HCT116 (cell line): ENCODE data around the gene METTL25. TPM values are rescaled to one million over a fixed set of nuclear protein-coding genes. Genes with fewer than 3 reads are reported as not detected.

Source experiments
- ATAC-seq: fragments of 200-7000 bp; cut with Tn5 transposase; 2 replicates; pipeline ENCODE4 v1.9.1; 2020; ENCODE audit warnings: mild to moderate bottlenecking, moderate library complexity
- BruUV-seq: library from RNA; stranded (reverse); fragments of 400-500 nt; replicated peaks from 2 replicates; lab custom pipeline; 2021; lab: Mats Ljungman, UMichigan
- CTCF ChIA-PET: fragments of 300-600 bp; sonication (Branson Sonifier 250); formaldehyde crosslinking; loops from one replicate; lab custom pipeline; 2021; ENCODE audit warnings: antibody characterized with exemption; lab: Charles Lee
- POLR2A ChIA-PET: fragments of 300-600, 350-600 bp; sonication (Branson Sonifier 250); formaldehyde crosslinking; loops from one replicate; lab custom pipeline; 2021; ENCODE audit warnings: antibody characterized with exemption; lab: Charles Lee
- RAD21 ChIA-PET, 2 experiments: fragments of 300-600 bp; sonication (Branson Sonifier 250); formaldehyde crosslinking; loops; one replicate each; lab custom pipeline; 2023; ENCODE audit warnings: low total read pairs in 2 of 2; ENCODE audit not compliant: uncharacterized antibody in 2 of 2, unreplicated experiment in 2 of 2, low non-redundant PET in 1 of 2; lab: Charles Lee
- DNase-seq: peaks from one replicate; pipeline ENCODE4 v3.0.0-alpha.2; 2010; ENCODE audit warnings: low read depth, low spot score
- H2AFZ ChIP-seq: fragments of 200-600 bp; shearing (Covaris generic), sonication (generic); 2 replicates; pipeline ENCODE4 v1.6.1; 2017; ENCODE audit warnings: low read depth, mixed run types, mixed read lengths, antibody characterized with exemption, low read length; ENCODE audit not compliant: poor library complexity, severe bottlenecking
- H3K27ac ChIP-seq: 2 replicates; pipeline ENCODE4 v1.5.1; 2012; ENCODE audit warnings: low read depth, low read length
- H3K27me3 ChIP-seq: fragments of 200-600 bp; sonication (generic); 2 replicates; pipeline ENCODE4 v1.6.1; 2016; ENCODE audit warnings: mixed run types, low read length, mixed read lengths; ENCODE audit not compliant: insufficient read depth
- H3K36me3 ChIP-seq, 2 experiments: fragments of 200-500 bp in 1 of 2; fragments of 200-600 bp in 1 of 2; sonication (Bioruptor generic) in 1 of 2; sonication (generic) in 1 of 2; 2 replicates each; pipeline versions ENCODE4 v1.5.1 to v1.6.1; 2014 to 2016; ENCODE audit warnings: low read length in 2 of 2, inconsistent platforms in 1 of 2, mixed read lengths in 1 of 2, mixed run types in 1 of 2; ENCODE audit not compliant: insufficient read depth in 2 of 2, control insufficient read depth in 1 of 2
- H3K4me1 ChIP-seq, 2 experiments: fragments of 200-600 bp in 1 of 2; sonication (generic) in 1 of 2; 2 replicates each; pipeline versions ENCODE4 v1.5.1 to v1.6.1; 2012 to 2017; ENCODE audit warnings: low read length in 2 of 2, inconsistent platforms in 1 of 2, mild to moderate bottlenecking in 1 of 2, mixed read lengths in 1 of 2, mixed run types in 1 of 2, moderate library complexity in 1 of 2; ENCODE audit not compliant: insufficient read depth in 2 of 2, control insufficient read depth in 1 of 2
- H3K4me2 ChIP-seq: fragments of 200-600 bp; sonication (generic); 2 replicates; pipeline ENCODE4 v1.6.1; 2017; ENCODE audit warnings: mixed run types, low read length, mixed read lengths
- H3K4me3 ChIP-seq, 2 experiments: fragments of 200-600 bp in 1 of 2; sonication (generic) in 1 of 2; replicated peaks in 1 of 2; 2 replicates each; pipeline ENCODE4 v1.5.1; 2011 to 2016; ENCODE audit warnings: low read length in 2 of 2, control low read depth in 1 of 2, low read depth in 1 of 2, mild to moderate bottlenecking in 1 of 2, mixed read lengths in 1 of 2, mixed run types in 1 of 2
- H3K79me2 ChIP-seq: fragments of 200-600 bp; sonication (generic); 2 replicates; pipeline ENCODE4 v1.6.1; 2017; ENCODE audit warnings: mild to moderate bottlenecking, mixed run types, low read length, moderate library complexity, mixed read lengths; ENCODE audit not compliant: insufficient read depth
- H3K9ac ChIP-seq: fragments of 200-600 bp; sonication (generic); 2 replicates; pipeline ENCODE4 v1.6.1; 2016; ENCODE audit warnings: low read length, mixed read lengths
- H3K9me2 ChIP-seq: fragments of 200-600 bp; sonication (generic), shearing (Covaris generic); 2 replicates; pipeline ENCODE4 v1.6.1; 2017; ENCODE audit warnings: mixed run types, mild to moderate bottlenecking, moderate library complexity; ENCODE audit not compliant: insufficient read depth
- H3K9me3 ChIP-seq, 2 experiments: fragments of 200-500 bp in 1 of 2; fragments of 200-600 bp in 1 of 2; sonication (Bioruptor generic) in 1 of 2; sonication (generic) in 1 of 2; 2 replicates each; pipeline ENCODE4 v1.6.1; 2014 to 2017; ENCODE audit warnings: low read length in 2 of 2, mixed read lengths in 2 of 2, inconsistent platforms in 1 of 2, low read depth in 1 of 2, mild to moderate bottlenecking in 1 of 2, mixed run types in 1 of 2, moderate library complexity in 1 of 2; ENCODE audit not compliant: control insufficient read depth in 1 of 2, insufficient read depth in 1 of 2
- H4K20me1 ChIP-seq: fragments of 200-600 bp; sonication (generic), shearing (Covaris generic); 2 replicates; pipeline ENCODE4 v1.6.1; 2017; ENCODE audit warnings: mixed run types, mild to moderate bottlenecking, moderate library complexity; ENCODE audit not compliant: insufficient read depth
- EGR1 ChIP-seq: IDR thresholded peaks from 2 replicates; pipeline ENCODE4 v1.6.1; 2012; ENCODE audit warnings: low read depth
- EZH2 ChIP-seq: fragments of 200-600 bp; sonication (generic); IDR thresholded peaks from 2 replicates; pipeline ENCODE4 v1.6.1; 2017; ENCODE audit warnings: antibody characterized with exemption, mixed run types
- EZH2phosphoT487 ChIP-seq: fragments of 200-600 bp; IDR thresholded peaks from 2 replicates; pipeline ENCODE4 v1.6.1; 2018; ENCODE audit warnings: antibody characterized with exemption, borderline replicate concordance
- FOSL1 ChIP-seq: IDR thresholded peaks from 2 replicates; pipeline ENCODE4 v1.6.1; 2012; ENCODE audit warnings: low read depth
- POLR2A ChIP-seq: IDR thresholded peaks from 2 replicates; pipeline ENCODE4 v1.7.0; 2011; ENCODE audit warnings: borderline replicate concordance; ENCODE audit not compliant: insufficient read depth, insufficient read length; ENCODE audit errors: extremely low read depth
- POLR2AphosphoS5 ChIP-seq: IDR thresholded peaks from 2 replicates; pipeline ENCODE4 v1.6.1; 2011; ENCODE audit warnings: mild to moderate bottlenecking, low read depth, low read length, moderate library complexity
- RAD21 ChIP-seq: IDR thresholded peaks from 2 replicates; pipeline ENCODE4 v1.6.1; 2012; ENCODE audit warnings: low read depth, mild to moderate bottlenecking
- SIN3A ChIP-seq: IDR thresholded peaks from 2 replicates; pipeline ENCODE4 v1.6.1; 2012; ENCODE audit warnings: low read depth
- YY1 ChIP-seq: IDR thresholded peaks from 2 replicates; pipeline ENCODE4 v1.6.1; 2011; ENCODE audit warnings: low read length, low read depth, moderate library complexity, mild to moderate bottlenecking; ENCODE audit not compliant: insufficient replicate concordance; ENCODE audit errors: extremely low read depth
- ZNF274 ChIP-seq: fragments of 200-500 bp; sonication (Bioruptor generic); IDR thresholded peaks from 2 replicates; pipeline ENCODE4 v1.6.1; 2014; ENCODE audit warnings: mild to moderate bottlenecking, low read depth, low read length, inconsistent platforms
- intact Hi-C: fragments of 100-400 bp; cut with micrococcal nuclease; formaldehyde crosslinking; loops from 2 replicates; pipeline ENCODE4 v1.10.0; 2022
- total RNA-seq: library from RNA; stranded (reverse); gene quantifications from one replicate; pipeline ENCODE4 v1.2.1, GENCODE V29; 2021; ENCODE audit not compliant: unreplicated experiment
- TF ChIP-seq, protein P1 (sequence below): IDR thresholded peaks from 2 replicates; pipeline ENCODE4 v1.6.1; 2012
- TF ChIP-seq, protein P2 (sequence below): IDR thresholded peaks from 2 replicates; pipeline ENCODE4 v1.6.1; 2011; ENCODE audit warnings: mild to moderate bottlenecking, low read length, moderate library complexity; ENCODE audit not compliant: insufficient replicate concordance; ENCODE audit errors: extremely low read depth

Gene METTL25
- total RNA-seq, 1 experiment from 2014 or later: 4.4 TPM

DNA sequence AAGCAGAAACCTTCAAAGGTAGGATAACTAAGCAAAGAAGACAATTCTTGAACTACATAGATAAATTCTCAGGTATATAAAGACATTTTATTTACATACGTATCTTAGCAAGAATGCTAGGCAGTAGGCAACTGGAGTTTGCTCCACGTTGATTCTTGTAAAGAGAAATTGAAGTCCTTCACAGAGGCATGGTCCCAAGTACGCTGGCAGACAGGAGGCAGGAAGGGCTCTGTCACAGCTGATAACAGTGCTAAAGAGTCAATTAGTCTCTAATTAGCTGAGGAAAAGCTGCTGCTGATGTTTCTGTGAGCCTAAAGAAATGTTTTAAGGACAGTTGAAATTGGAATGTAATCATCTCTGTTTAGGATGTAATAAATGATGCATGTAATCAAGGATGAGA, 146.8 kb downstream of the METTL25 start (continued):
- TF ChIP-seq, protein P1, sequence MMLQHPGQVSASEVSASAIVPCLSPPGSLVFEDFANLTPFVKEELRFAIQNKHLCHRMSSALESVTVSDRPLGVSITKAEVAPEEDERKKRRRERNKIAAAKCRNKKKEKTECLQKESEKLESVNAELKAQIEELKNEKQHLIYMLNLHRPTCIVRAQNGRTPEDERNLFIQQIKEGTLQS: no peak
- TF ChIP-seq, protein P2, sequence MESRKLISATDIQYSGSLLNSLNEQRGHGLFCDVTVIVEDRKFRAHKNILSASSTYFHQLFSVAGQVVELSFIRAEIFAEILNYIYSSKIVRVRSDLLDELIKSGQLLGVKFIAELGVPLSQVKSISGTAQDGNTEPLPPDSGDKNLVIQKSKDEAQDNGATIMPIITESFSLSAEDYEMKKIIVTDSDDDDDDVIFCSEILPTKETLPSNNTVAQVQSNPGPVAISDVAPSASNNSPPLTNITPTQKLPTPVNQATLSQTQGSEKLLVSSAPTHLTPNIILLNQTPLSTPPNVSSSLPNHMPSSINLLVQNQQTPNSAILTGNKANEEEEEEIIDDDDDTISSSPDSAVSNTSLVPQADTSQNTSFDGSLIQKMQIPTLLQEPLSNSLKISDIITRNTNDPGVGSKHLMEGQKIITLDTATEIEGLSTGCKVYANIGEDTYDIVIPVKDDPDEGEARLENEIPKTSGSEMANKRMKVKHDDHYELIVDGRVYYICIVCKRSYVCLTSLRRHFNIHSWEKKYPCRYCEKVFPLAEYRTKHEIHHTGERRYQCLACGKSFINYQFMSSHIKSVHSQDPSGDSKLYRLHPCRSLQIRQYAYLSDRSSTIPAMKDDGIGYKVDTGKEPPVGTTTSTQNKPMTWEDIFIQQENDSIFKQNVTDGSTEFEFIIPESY: no peak
- TF ChIP-seq EZH2phosphoT487: no peak

DNA sequence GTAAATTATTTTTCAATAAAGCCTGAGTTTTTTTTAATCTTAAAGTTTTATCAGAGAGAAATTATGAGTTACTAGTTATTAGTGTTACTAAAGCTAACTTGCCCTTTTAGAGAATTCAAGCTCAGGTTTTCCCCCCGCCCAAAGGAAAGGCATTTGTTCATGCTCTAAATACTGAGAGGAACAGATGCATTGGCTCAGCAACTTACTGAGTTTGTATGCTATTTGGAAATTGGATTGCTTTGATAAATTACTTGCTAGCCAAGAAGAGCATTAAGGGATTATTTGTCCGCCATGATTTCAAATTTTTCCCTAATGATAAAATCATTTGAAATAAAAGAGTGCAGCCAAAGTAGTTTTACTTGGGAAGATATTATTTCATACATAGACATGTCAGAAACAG, 149.4 kb downstream of the METTL25 start:
- RAD21 ChIA-PET: interaction anchor here in 1 of 2 experiments (0.6 kb wide), 1 partner anchor 154 kb away, joined by 3 read pairs; no protein-coding TSS in a partner anchor
- DNase-seq (no peak), ATAC-seq (no peak)
- no peaks in the 10 kb centered on the region for H3K27me3 ChIP-seq
- H3K79me2 ChIP-seq: no peaks in the 10 kb centered on the region
- no peak overlapping the region for H3K4me3 ChIP-seq
- no peaks in the 10 kb centered on the region for H3K4me1 ChIP-seq
- no TSS peak for BruUV-seq
- no peak overlapping the region for H2AFZ ChIP-seq
- no peaks in the 10 kb centered on the region for H4K20me1 ChIP-seq
- intact Hi-C loops: no loop called here
- H3K9me3 ChIP-seq: no peaks in the 10 kb centered on the region
- POLR2A ChIA-PET: no interaction called here
- no peak for TF ChIP-seq YY1
- no peak for TF ChIP-seq RAD21
- TF ChIP-seq, protein P1: no peak
- no peak for TF ChIP-seq SIN3A
- TF ChIP-seq EZH2: no peak
- TF ChIP-seq, protein P2: no peak
- TF ChIP-seq FOSL1: no peak
- TF ChIP-seq ZNF274: no peak
- TF ChIP-seq POLR2A: no peak
- no peak for TF ChIP-seq POLR2AphosphoS5
- no peak for TF ChIP-seq EGR1
- TF ChIP-seq, all 23 proteins: peak for 0
- CTCF ChIA-PET: no interaction called here
- no peak overlapping the region for H3K27ac ChIP-seq
- H3K36me3 ChIP-seq: no peaks in the 10 kb centered on the region
- no peak overlapping the region for H3K9ac ChIP-seq
- no peak overlapping the region for H3K4me2 ChIP-seq
- H3K9me2 ChIP-seq: no peaks in the 10 kb centered on the region
